Measurements from ENCODE around the gene ZNF358.
A peak's percentile ranks its signal among the peaks of the same experiment; 100 is the strongest.
"Not testable (repeated sequence)": the region's sequence is repeated elsewhere in the genome, so short reads cannot be mapped to it uniquely, and the experiment has no call there.

Gene ZNF358

GRCh38 chr19:7521551-7522071 is 5.7 kb downstream of the ZNF358 start:
- no peak for DNase-seq

- DNase-seq, result peak; percentile 99
Measured at GRCh38 chr19:7522072-7522922, 6.4 kb downstream of the ZNF358 start, which contains the start of gene MCOLN1. TSS of gene MCOLN1 (plus strand) at chr19:7522624. CDS start at chr19:7522751, 127 bp downstream.

GRCh38 chr19:7522923-7523667 is 7.2 kb downstream of the ZNF358 start:
- no peak for DNase-seq

- DNase-seq, result no peak
Measured at GRCh38 chr19:7524523-7524922, 8.6 kb downstream of the ZNF358 start.

- DNase-seq, result no peak
Measured at GRCh38 chr19:7524992-7525739, 9.3 kb downstream of the ZNF358 start.

GRCh38 chr19:7526059-7526929 is 10.4 kb downstream of the ZNF358 start:
- no peak for DNase-seq

GRCh38 chr19:7527516-7528191 is 11.8 kb downstream of the ZNF358 start:
- no peak for DNase-seq

- DNase-seq, result no peak
Measured at GRCh38 chr19:7528192-7528519, 12.3 kb downstream of the ZNF358 start.

GRCh38 chr19:7528522-7529245 is 12.8 kb downstream of the ZNF358 start:
- no peak for DNase-seq

GRCh38 chr19:7529246-7529600 is 13.3 kb downstream of the ZNF358 start:
- no peak for DNase-seq

- DNase-seq, result no peak
Measured at GRCh38 chr19:7529610-7530490, 13.9 kb downstream of the ZNF358 start.

- DNase-seq, result no peak
Measured at GRCh38 chr19:7533281-7533885, 17.5 kb downstream of the ZNF358 start.

- DNase-seq, result peak; percentile 83
Measured at GRCh38 chr19:7533925-7534480, 18.1 kb downstream of the ZNF358 start.

GRCh38 chr19:7534531-7535046 is 18.7 kb downstream of the ZNF358 start:
- DNase-seq, result peak; percentile 45

- DNase-seq, result peak; percentile 95
Measured at GRCh38 chr19:7535047-7535997, 19.4 kb downstream of the ZNF358 start, which contains the start of gene PNPLA6. TSS of gene PNPLA6 (plus strand) at chr19:7535717. CDS start at chr19:7535789, 72 bp downstream.

GRCh38 chr19:7535998-7536695 is 20.2 kb downstream of the ZNF358 start:
- DNase-seq, result no peak

- not testable (repeated sequence) for DNase-seq
Measured at GRCh38 chr19:7538990-7539389, 23.1 kb downstream of the ZNF358 start.
